ENCODE data around the gene RNF125.
"Not testable (repeated sequence)": the region's sequence is repeated elsewhere in the genome, so short reads cannot be mapped to it uniquely, and the experiment has no call there.

RNF125 gene

GRCh38 chr18:32018331-32019250, at the start of gene RNF125:
TSS of gene RNF125 (plus strand) at chr18:32018825. CDS start at chr18:32018864, 39 bp downstream.
- Mint-ChIP-seq H3K27ac (peak within 1 kb of the TSS; percentile 92), H3K4me1 (peaks cover 53% of the 10 kb centered on the region), H3K4me3 (peak within 1 kb of the TSS; percentile 94), H3K27me3 (no peaks in the 10 kb centered on the region), H3K9me3 (no peaks in the 10 kb centered on the region), H3K36me3 (peaks cover 3% of the 10 kb centered on the region)

- no peaks in the 10 kb centered on the region for H3K27me3 Mint-ChIP-seq
- H3K4me1 Mint-ChIP-seq: no peaks in the 10 kb centered on the region
- peaks cover 6% of the 10 kb centered on the region for H3K36me3 Mint-ChIP-seq
- no peak overlapping the region for H3K4me3 Mint-ChIP-seq
- H3K27ac Mint-ChIP-seq: no peak overlapping the region
- H3K9me3 Mint-ChIP-seq: peaks cover 19% of the 10 kb centered on the region
Observed at GRCh38 chr18:31970617-31971016, 48.0 kb upstream of the RNF125 start.

- H3K27ac Mint-ChIP-seq: peak overlapping the region; percentile 6
Observed at GRCh38 chr18:31973929-31974546, 44.6 kb upstream of the RNF125 start.

GRCh38 chr18:31976242-31976641, 42.4 kb upstream of the RNF125 start:
- peaks cover 26% of the 10 kb centered on the region for H3K9me3 Mint-ChIP-seq
- H3K4me1 Mint-ChIP-seq: no peaks in the 10 kb centered on the region

More at GRCh38 chr18:31973929-31974546, 44.6 kb upstream of the RNF125 start:
- no peak overlapping the region for H3K4me3 Mint-ChIP-seq
- H3K4me1 Mint-ChIP-seq: no peaks in the 10 kb centered on the region
- H3K36me3 Mint-ChIP-seq: peaks cover 10% of the 10 kb centered on the region
- H3K9me3 Mint-ChIP-seq: peaks cover 26% of the 10 kb centered on the region
- no peaks in the 10 kb centered on the region for H3K27me3 Mint-ChIP-seq

GRCh38 chr18:31977270-31977872, 41.3 kb upstream of the RNF125 start:
- no peak overlapping the region for H3K4me3 Mint-ChIP-seq
- no peaks in the 10 kb centered on the region for H3K4me1 Mint-ChIP-seq
- H3K27ac Mint-ChIP-seq: no peak overlapping the region
- peaks cover 9% of the 10 kb centered on the region for H3K36me3 Mint-ChIP-seq
- H3K27me3 Mint-ChIP-seq: no peaks in the 10 kb centered on the region
- H3K9me3 Mint-ChIP-seq: peaks cover 22% of the 10 kb centered on the region

More at GRCh38 chr18:31976242-31976641, 42.4 kb upstream of the RNF125 start:
- H3K36me3 Mint-ChIP-seq: peaks cover 10% of the 10 kb centered on the region
- H3K4me3 Mint-ChIP-seq: no peak overlapping the region
- no peaks in the 10 kb centered on the region for H3K27me3 Mint-ChIP-seq
- no peak overlapping the region for H3K27ac Mint-ChIP-seq

GRCh38 chr18:31978616-31979015, 40.0 kb upstream of the RNF125 start:
- H3K4me3 Mint-ChIP-seq: no peak overlapping the region
- no peak overlapping the region for H3K27ac Mint-ChIP-seq
- peaks cover 9% of the 10 kb centered on the region for H3K4me1 Mint-ChIP-seq
- peaks cover 9% of the 10 kb centered on the region for H3K36me3 Mint-ChIP-seq
- no peaks in the 10 kb centered on the region for H3K27me3 Mint-ChIP-seq
- H3K9me3 Mint-ChIP-seq: peaks cover 21% of the 10 kb centered on the region

- Mint-ChIP-seq H3K4me1 (peaks cover 20% of the 10 kb centered on the region), H3K4me3 (no peak overlapping the region), H3K36me3 (peaks cover 6% of the 10 kb centered on the region), H3K27me3 (no peaks in the 10 kb centered on the region), H3K9me3 (peaks cover 14% of the 10 kb centered on the region), H3K27ac (no peak overlapping the region)
Observed at GRCh38 chr18:31979714-31980113, 38.9 kb upstream of the RNF125 start.

- Mint-ChIP-seq H3K4me1 (peaks cover 22% of the 10 kb centered on the region), H3K9me3 (peaks cover 7% of the 10 kb centered on the region)
Observed at GRCh38 chr18:31980863-31981262, 37.8 kb upstream of the RNF125 start.

GRCh38 chr18:31983020-31983419, 35.6 kb upstream of the RNF125 start:
- peaks cover 4% of the 10 kb centered on the region for H3K36me3 Mint-ChIP-seq
- H3K27me3 Mint-ChIP-seq: no peaks in the 10 kb centered on the region
- H3K4me3 Mint-ChIP-seq: no peak overlapping the region
- H3K9me3 Mint-ChIP-seq: peaks cover 7% of the 10 kb centered on the region
- H3K27ac Mint-ChIP-seq: no peak overlapping the region
- H3K4me1 Mint-ChIP-seq: peaks cover 22% of the 10 kb centered on the region

More at GRCh38 chr18:31980863-31981262, 37.8 kb upstream of the RNF125 start:
- no peak overlapping the region for H3K4me3 Mint-ChIP-seq
- H3K27ac Mint-ChIP-seq: no peak overlapping the region
- no peaks in the 10 kb centered on the region for H3K27me3 Mint-ChIP-seq
- peaks cover 4% of the 10 kb centered on the region for H3K36me3 Mint-ChIP-seq

- no peaks in the 10 kb centered on the region for H3K27me3 Mint-ChIP-seq
- H3K27ac Mint-ChIP-seq: no peak overlapping the region
- H3K36me3 Mint-ChIP-seq: peaks cover under 1% of the 10 kb centered on the region
- peak overlapping the region; percentile 23 for H3K4me3 Mint-ChIP-seq
- peaks cover 22% of the 10 kb centered on the region for H3K4me1 Mint-ChIP-seq
- H3K9me3 Mint-ChIP-seq: peaks cover 1% of the 10 kb centered on the region
Observed at GRCh38 chr18:31983976-31984375, 34.6 kb upstream of the RNF125 start.

GRCh38 chr18:31990823-31991222, 27.8 kb upstream of the RNF125 start:
- Mint-ChIP-seq H3K9me3 (no peaks in the 10 kb centered on the region), H3K27ac (no peak overlapping the region), H3K4me1 (no peaks in the 10 kb centered on the region), H3K4me3 (no peak overlapping the region), H3K36me3 (no peaks in the 10 kb centered on the region), H3K27me3 (no peaks in the 10 kb centered on the region)

- H3K4me3 Mint-ChIP-seq: no peak overlapping the region
- no peaks in the 10 kb centered on the region for H3K36me3 Mint-ChIP-seq
- no peak overlapping the region for H3K27ac Mint-ChIP-seq
- no peaks in the 10 kb centered on the region for H3K9me3 Mint-ChIP-seq
- no peaks in the 10 kb centered on the region for H3K4me1 Mint-ChIP-seq
- H3K27me3 Mint-ChIP-seq: no peaks in the 10 kb centered on the region
Observed at GRCh38 chr18:31996007-31996406, 22.6 kb upstream of the RNF125 start.

GRCh38 chr18:31998880-31999412, 19.7 kb upstream of the RNF125 start:
- no peaks in the 10 kb centered on the region for H3K36me3 Mint-ChIP-seq
- no peak overlapping the region for H3K4me3 Mint-ChIP-seq
- no peak overlapping the region for H3K27ac Mint-ChIP-seq
- no peaks in the 10 kb centered on the region for H3K4me1 Mint-ChIP-seq
- H3K9me3 Mint-ChIP-seq: no peaks in the 10 kb centered on the region
- H3K27me3 Mint-ChIP-seq: no peaks in the 10 kb centered on the region

- H3K4me1 Mint-ChIP-seq, H3K27ac Mint-ChIP-seq, H3K4me3 Mint-ChIP-seq, H3K27me3 Mint-ChIP-seq, H3K36me3 Mint-ChIP-seq, H3K9me3 Mint-ChIP-seq: not testable (repeated sequence)
Observed at GRCh38 chr18:32001141-32001540, 17.5 kb upstream of the RNF125 start.

GRCh38 chr18:32003822-32004221, 14.8 kb upstream of the RNF125 start:
- not testable (repeated sequence) for H3K27me3 Mint-ChIP-seq, H3K9me3 Mint-ChIP-seq, H3K27ac Mint-ChIP-seq, H3K4me1 Mint-ChIP-seq, H3K4me3 Mint-ChIP-seq, H3K36me3 Mint-ChIP-seq
